Panc1 (cell line): ENCODE measurements around the gene OR5I1.
A peak's percentile ranks its signal among the peaks of the same experiment; 100 is the strongest.

ENCODE experiments used
- CTCF ChIP-seq: fragments of 450-650 bp; IDR thresholded peaks from 2 replicates; pipeline ENCODE4 v1.5.1; 2017; ENCODE audit warnings: mild to moderate bottlenecking
- POLR2AphosphoS5 ChIP-seq: IDR thresholded peaks from 2 replicates; pipeline ENCODE4 v1.6.1; 2012; ENCODE audit warnings: mild to moderate bottlenecking, low read depth, low read length, moderate library complexity
- REST ChIP-seq, 2 experiments: IDR thresholded peaks; 2 replicates each; pipeline ENCODE4 v1.6.1; 2011 to 2012; ENCODE audit warnings: low read depth in 2 of 2, control low read depth in 1 of 2, low read length in 1 of 2, mild to moderate bottlenecking in 1 of 2, moderate library complexity in 1 of 2; ENCODE audit not compliant: insufficient read depth in 1 of 2
- TCF7L2 ChIP-seq: IDR thresholded peaks from 2 replicates; pipeline ENCODE4 v1.6.1; 2011; ENCODE audit warnings: mild to moderate bottlenecking, low read depth, low read length, inconsistent platforms

- TF ChIP-seq CTCF = peak; percentile 56; the same call in 1 of the 2 replicates
- no peak for TF ChIP-seq POLR2AphosphoS5
- no peak for TF ChIP-seq REST (IDR thresholded peaks at IDR 0.05; ENCODE audit: insufficient read depth in 1 of 2, low read depth in 2 of 2, low read length in 1 of 2)
- TF ChIP-seq TCF7L2 = no peak
Measured at GRCh38 chr11:55942785-55943392, 6.7 kb upstream of the OR5I1 start.
